Neural crest cell (in vitro differentiated cells): ENCODE results near the gene TRMU. TPM values are rescaled to one million over a fixed set of nuclear protein-coding genes. Genes with fewer than 3 reads are reported as not detected.

Experiments used
- DNase-seq: peaks from one replicate; pipeline ENCODE4 v3.0.0; 2021; ENCODE audit warnings: low read depth, mixed read lengths, low spot score
- H3K27ac Mint-ChIP-seq: one replicate; pipeline ENCODE4 v1.8.0; 2021; ENCODE audit warnings: mild to moderate bottlenecking, mixed read lengths; ENCODE audit not compliant: unreplicated experiment
- H3K27me3 Mint-ChIP-seq: 2 replicates; pipeline ENCODE4 v1.8.0; 2021; ENCODE audit warnings: low read depth, mild to moderate bottlenecking, mixed read lengths
- H3K36me3 Mint-ChIP-seq: 2 replicates; pipeline ENCODE4 v1.8.0; 2021; ENCODE audit warnings: low read depth, mild to moderate bottlenecking, mixed read lengths
- H3K4me1 Mint-ChIP-seq: 2 replicates; pipeline ENCODE4 v1.8.0; 2021; ENCODE audit warnings: mixed read lengths
- H3K4me3 Mint-ChIP-seq: one replicate; pipeline ENCODE4 v1.8.0; 2021; ENCODE audit warnings: mild to moderate bottlenecking, mixed read lengths
- H3K9me3 Mint-ChIP-seq: 2 replicates; pipeline ENCODE4 v1.8.0; 2021; ENCODE audit warnings: mixed read lengths
- CTCF ChIP-seq: fragments of 200-600 bp; sonication (generic); conservative IDR thresholded peaks from 2 replicates; pipeline ENCODE4 v1.5.0; 2021; ENCODE audit warnings: antibody characterized with exemption, mild to moderate bottlenecking
- total RNA-seq: library from RNA; stranded (reverse); gene quantifications from 2 replicates; pipeline ENCODE4 v1.2.1, GENCODE V29; 2021

Gene TRMU
- total RNA-seq, 1 donor from 2014 or later: 87.0 TPM

DNA sequence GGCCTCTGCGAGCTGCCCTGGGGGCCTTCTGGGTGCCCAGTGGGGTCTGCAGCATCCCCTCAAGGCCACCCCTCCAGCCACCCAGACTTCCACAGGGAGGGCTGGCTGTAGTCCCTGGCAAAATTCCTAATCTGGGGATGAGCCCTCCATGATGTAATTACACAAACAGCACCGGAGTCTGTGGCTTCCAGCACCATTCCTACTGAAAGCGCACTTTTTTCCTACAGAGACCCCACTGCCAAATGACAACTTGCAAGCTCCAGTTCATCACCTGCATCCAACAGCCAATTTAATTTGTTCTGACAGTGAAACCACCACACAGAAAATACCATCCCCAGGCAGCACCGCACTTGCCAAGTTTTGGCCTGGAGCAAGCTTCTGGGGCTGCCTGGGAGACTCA lies 70.4 kb downstream of the TRMU start:
- no peaks in the 10 kb centered on the region for H3K36me3 Mint-ChIP-seq
- no peak for TF ChIP-seq CTCF

DNA sequence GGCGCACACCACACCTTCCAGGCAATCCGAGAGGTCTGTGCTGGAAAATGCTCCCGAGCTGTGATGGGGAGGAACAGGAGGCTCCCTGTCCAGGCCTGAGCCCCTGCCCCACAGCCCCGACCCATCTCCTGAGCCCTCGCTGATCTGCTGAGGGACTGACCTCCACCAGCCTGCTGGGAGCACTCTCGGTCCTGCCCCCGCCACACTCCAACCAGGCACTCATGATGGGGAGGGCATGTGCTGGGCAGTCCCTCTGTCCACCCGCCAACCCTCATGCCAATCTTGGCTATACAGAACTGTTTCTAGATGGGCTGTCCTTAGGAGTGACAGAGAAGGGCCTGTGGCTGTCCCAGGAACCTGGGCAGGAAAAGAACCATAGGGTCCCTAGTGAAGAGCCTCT lies 70.8 kb downstream of the TRMU start:
- TF ChIP-seq CTCF: no peak
- Mint-ChIP-seq H3K27ac (no peak overlapping the region), H3K4me3 (no peak overlapping the region), H3K9me3 (no peaks in the 10 kb centered on the region), H3K4me1 (no peaks in the 10 kb centered on the region), H3K27me3 (no peaks in the 10 kb centered on the region), H3K36me3 (no peaks in the 10 kb centered on the region)
- DNase-seq: no peak

More for the DNA sequence above, 70.4 kb downstream of the TRMU start:
- Mint-ChIP-seq H3K27ac (peak overlapping the region; percentile 19), H3K27me3 (no peaks in the 10 kb centered on the region), H3K4me1 (no peaks in the 10 kb centered on the region), H3K9me3 (no peaks in the 10 kb centered on the region), H3K4me3 (no peak overlapping the region)
- no peak for DNase-seq

DNA sequence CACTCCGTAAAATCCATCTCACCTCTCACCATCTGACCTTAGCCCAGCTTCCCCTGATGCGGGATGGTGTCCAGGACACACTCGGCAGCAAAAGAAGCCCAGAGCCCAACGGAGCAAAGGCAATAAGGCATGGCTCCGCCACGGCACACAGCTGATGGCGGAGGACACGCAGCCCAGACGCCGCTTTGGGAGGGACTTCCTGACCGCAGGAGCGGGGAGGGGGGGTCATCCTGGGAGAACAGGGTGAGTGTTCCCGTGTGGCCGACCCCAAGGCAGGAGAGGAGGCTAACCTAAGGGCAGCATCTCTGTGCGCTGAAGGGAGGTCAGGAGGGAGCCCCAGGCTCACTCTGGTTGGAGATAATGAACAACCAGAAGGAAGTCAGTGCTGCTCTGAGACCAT lies 71.3 kb downstream of the TRMU start:
- no peaks in the 10 kb centered on the region for H3K4me1 Mint-ChIP-seq
- no peaks in the 10 kb centered on the region for H3K27me3 Mint-ChIP-seq
- H3K4me3 Mint-ChIP-seq: no peak overlapping the region
- DNase-seq: no peak
- no peaks in the 10 kb centered on the region for H3K36me3 Mint-ChIP-seq
- H3K27ac Mint-ChIP-seq: no peak overlapping the region
- no peak for TF ChIP-seq CTCF
- no peaks in the 10 kb centered on the region for H3K9me3 Mint-ChIP-seq

Other genes with a start within 250 kb of the TRMU start
- 15.6 and 18.1 TPM in 2 replicates for gene PPARA, start 185.2 kb upstream of the TRMU start, total RNA-seq
- gene CDPF1, start 85.4 kb upstream of the TRMU start, total RNA-seq: 11.1 and 11.7 TPM in 2 replicates
- gene PKDREJ, start 72.4 kb upstream of the TRMU start, total RNA-seq: 0.02 TPM in 1 of 2 replicates, not detected in the other
- gene TTC38, start 67.7 kb upstream of the TRMU start, total RNA-seq: 34.8 and 39.6 TPM in 2 replicates
- 67.6 and 69.2 TPM in 2 replicates for gene GTSE1, start 38.8 kb upstream of the TRMU start, total RNA-seq
- gene CELSR1, start 201.9 kb downstream of the TRMU start, total RNA-seq: 5.1 and 5.4 TPM in 2 replicates